H1 (cell line): ENCODE measurements around the gene KLK1. TPM values are rescaled to one million over a fixed set of nuclear protein-coding genes. Genes with fewer than 3 reads are reported as not detected.

Source experiments
- CTCF ChIA-PET: fragments of 300-600 bp; sonication (Branson Sonifier 250); formaldehyde crosslinking; loops from one replicate; lab custom pipeline; 2021; ENCODE audit not compliant: partially characterized antibody; lab: Charles Lee
- POLR2A ChIA-PET: fragments of 300-600 bp; sonication (Branson Sonifier 250); formaldehyde crosslinking; loops from one replicate; lab custom pipeline; 2021; ENCODE audit warnings: inconsistent platforms; ENCODE audit not compliant: partially characterized antibody; lab: Charles Lee
- DNase-seq, 2 experiments: peaks; one replicate each; pipeline versions ENCODE4 v3.0.0 to v3.0.0-alpha.2; 2010 to 2022; ENCODE audit warnings: low spot score in 2 of 2, low read depth in 1 of 2, mixed read lengths in 1 of 2
- FAIRE-seq: peaks from 2 replicates; lab custom pipeline; 2011; peaks lifted over from hg19 to GRCh38; lab: Jason Lieb, UNC
- H2AFZ ChIP-seq: 2 replicates; pipeline ENCODE4 v1.8.1; 2012; ENCODE audit warnings: low read length, inconsistent platforms
- H2AK5ac ChIP-seq: 2 replicates; pipeline ENCODE4 v1.6.1; 2013; ENCODE audit warnings: low read depth, low read length
- H2BK120ac ChIP-seq: replicated peaks from 2 replicates; pipeline ENCODE3; 2013; ENCODE audit warnings: low read depth, low read length, inconsistent platforms
- H2BK12ac ChIP-seq: 2 replicates; pipeline ENCODE4 v1.6.1; 2013; ENCODE audit warnings: low read depth, low read length
- H2BK15ac ChIP-seq: 2 replicates; pipeline ENCODE4 v1.6.1; 2013; ENCODE audit warnings: low read length
- H2BK20ac ChIP-seq: 2 replicates; pipeline ENCODE4 v1.6.1; 2013; ENCODE audit warnings: low read length
- H2BK5ac ChIP-seq: 2 replicates; pipeline ENCODE4 v1.6.1; 2013; ENCODE audit warnings: low read depth, low read length
- H3K14ac ChIP-seq: 2 replicates; pipeline ENCODE4 v1.6.1; 2013; ENCODE audit warnings: inconsistent platforms; ENCODE audit not compliant: insufficient read length
- H3K18ac ChIP-seq: 2 replicates; pipeline ENCODE4 v1.6.1; 2013; ENCODE audit warnings: low read length; ENCODE audit errors: extremely low read depth
- H3K23ac ChIP-seq: 2 replicates; pipeline ENCODE4 v1.6.1; 2013; ENCODE audit warnings: inconsistent platforms; ENCODE audit not compliant: insufficient read length
- H3K23me2 ChIP-seq: 2 replicates; pipeline ENCODE4 v1.6.1; 2013; ENCODE audit warnings: low read depth, low read length
- H3K27ac ChIP-seq: 2 replicates; pipeline ENCODE4 v1.6.1; 2011; ENCODE audit warnings: low read depth, low read length, inconsistent platforms
- H3K27me3 ChIP-seq, 4 experiments: replicated peaks in 1 of 4; 1 replicate in 1 of 4; 2 replicates in 3 of 4; pipeline versions ENCODE4 v1.6.1 to v1.8.1; 2011 to 2013; ENCODE audit warnings: low read length in 3 of 4, mild to moderate bottlenecking in 3 of 4, inconsistent platforms in 2 of 4, mixed read lengths in 2 of 4, moderate library complexity in 1 of 4; ENCODE audit not compliant: control insufficient read depth in 3 of 4, insufficient read depth in 3 of 4; ENCODE audit errors: extremely low read depth in 1 of 4
- H3K36me3 ChIP-seq, 4 experiments: 2 replicates each; pipeline versions ENCODE4 v1.6.1 to v1.8.1; 2011 to 2013; ENCODE audit warnings: mild to moderate bottlenecking in 4 of 4, low read length in 3 of 4, moderate library complexity in 2 of 4, control low read depth in 1 of 4, inconsistent platforms in 1 of 4; ENCODE audit not compliant: insufficient read depth in 4 of 4, control insufficient read depth in 2 of 4
- H3K4ac ChIP-seq: replicated peaks from 2 replicates; pipeline ENCODE3; 2013; ENCODE audit warnings: low read length, low read depth, mixed read lengths, inconsistent platforms; ENCODE audit not compliant: insufficient read length
- H3K4me1 ChIP-seq, 4 experiments: replicated peaks in 1 of 4; 1 replicate in 1 of 4; 2 replicates in 3 of 4; pipeline versions ENCODE4 v1.6.1 to v1.8.1; 2011 to 2013; ENCODE audit warnings: low read length in 3 of 4, inconsistent platforms in 2 of 4, mixed read lengths in 1 of 4; ENCODE audit not compliant: insufficient read depth in 4 of 4, control insufficient read depth in 3 of 4
- H3K4me2 ChIP-seq, 2 experiments: 2 replicates each; pipeline versions ENCODE4 v1.6.1 to v1.8.1; 2011 to 2013; ENCODE audit warnings: low read depth in 2 of 2, low read length in 2 of 2, control low read depth in 1 of 2, inconsistent platforms in 1 of 2, mild to moderate bottlenecking in 1 of 2; ENCODE audit not compliant: insufficient read depth in 1 of 2
- H3K4me3 ChIP-seq, 4 experiments: fragments of 200-600, 300-600 bp in 1 of 4; sonication (generic), shearing (Covaris generic), sonication (Bioruptor Twin) in 1 of 4; 2 replicates each; pipeline versions ENCODE4 v1.5.1 to v1.8.1; 2011 to 2016; ENCODE audit warnings: low read length in 4 of 4, low read depth in 3 of 4, control low read depth in 2 of 4, inconsistent platforms in 2 of 4, mild to moderate bottlenecking in 2 of 4, mixed read lengths in 1 of 4, moderate library complexity in 1 of 4; ENCODE audit not compliant: insufficient read depth in 2 of 4; ENCODE audit errors: extremely low read depth in 1 of 4
- H3K56ac ChIP-seq: replicated peaks from 2 replicates; pipeline ENCODE3; 2013; ENCODE audit warnings: low read depth, mild to moderate bottlenecking, mixed read lengths, low read length, inconsistent platforms; ENCODE audit not compliant: insufficient read length
- H3K79me1 ChIP-seq: 2 replicates; pipeline ENCODE4 v1.6.1; 2013; ENCODE audit warnings: low read depth, low read length, control low read depth
- H3K79me2 ChIP-seq, 2 experiments: 2 replicates each; pipeline versions ENCODE4 v1.6.1 to v1.8.1; 2012 to 2013; ENCODE audit warnings: low read length in 2 of 2, mild to moderate bottlenecking in 2 of 2, inconsistent platforms in 1 of 2; ENCODE audit not compliant: insufficient read depth in 2 of 2, control insufficient read depth in 1 of 2
- H3K9ac ChIP-seq, 4 experiments: replicated peaks in 1 of 4; 1 replicate in 1 of 4; 2 replicates in 3 of 4; pipeline versions ENCODE4 v1.6.1 to v1.8.1; 2011 to 2013; ENCODE audit warnings: low read depth in 3 of 4, low read length in 3 of 4, control low read depth in 2 of 4, mild to moderate bottlenecking in 2 of 4, moderate library complexity in 2 of 4, inconsistent platforms in 1 of 4; ENCODE audit errors: extremely low read depth in 1 of 4
- H3K9me3 ChIP-seq, 2 experiments: 2 replicates each; pipeline versions ENCODE4 v1.6.1 to v1.8.1; 2012 to 2013; ENCODE audit warnings: mild to moderate bottlenecking in 2 of 2, moderate library complexity in 2 of 2, control low read depth in 1 of 2, inconsistent platforms in 1 of 2, low read depth in 1 of 2, low read length in 1 of 2, mixed read lengths in 1 of 2; ENCODE audit not compliant: insufficient read depth in 2 of 2
- H4K20me1 ChIP-seq, 2 experiments: replicated peaks in 1 of 2; 2 replicates each; pipeline versions ENCODE3 to v1.8.1; 2011 to 2013; ENCODE audit warnings: inconsistent platforms in 2 of 2, low read length in 2 of 2, mild to moderate bottlenecking in 1 of 2; ENCODE audit not compliant: insufficient read depth in 2 of 2, control insufficient read depth in 1 of 2
- H4K5ac ChIP-seq: 2 replicates; pipeline ENCODE4 v1.6.1; 2013; ENCODE audit warnings: low read length, low read depth, mixed read lengths, inconsistent platforms; ENCODE audit not compliant: insufficient read length
- H4K8ac ChIP-seq: 2 replicates; pipeline ENCODE4 v1.8.0; 2013; ENCODE audit warnings: mild to moderate bottlenecking, moderate library complexity, low read length, inconsistent platforms; ENCODE audit not compliant: insufficient read depth; ENCODE audit errors: extremely low read depth
- H4K91ac ChIP-seq: replicated peaks from 2 replicates; pipeline ENCODE3; 2013; ENCODE audit warnings: low read length, mixed read lengths, inconsistent platforms; ENCODE audit not compliant: insufficient read length
- WGBS, 2 experiments: shearing (Covaris generic) in 1 of 2; methylation state at CpG; one replicate each; pipeline versions ENCODE4 v1.1.6 to v1.1.7; 2013 to 2015; ENCODE audit warnings: low lambda C conversion rate in 2 of 2, mixed read lengths in 2 of 2, inconsistent platforms in 1 of 2, low coverage in 1 of 2, missing lambda C conversion rate in 1 of 2; ENCODE audit not compliant: insufficient replicate concordance in 2 of 2, insufficient coverage in 1 of 2, insufficient read length in 1 of 2; ENCODE audit errors: extremely low coverage in 1 of 2, missing lambda C conversion rate in 1 of 2; 5-methylcytosine and 5-hydroxymethylcytosine counted together
- polyA plus RNA-seq, 7 experiments: library from polyadenylated mRNA; depleted of rRNA in 3 of 7; stranded (reverse) in 5 of 7; unstranded in 2 of 7; fragments of >200 nt in 5 of 7; fragments of 200-250 nt in 2 of 7; gene quantifications; 1 replicate in 5 of 7; 2 replicates in 1 of 7; 4 replicates in 1 of 7; pipeline versions ENCODE4 v1.2.1 to v1.2.3, GENCODE V29; 2011 to 2013; ENCODE audit warnings: missing spikeins in 2 of 7, mixed read lengths in 2 of 7
- total RNA-seq: library from RNA; stranded (reverse); fragmentation: NEBNext Ultra II Directional; extraction: Animal tissue kit (Norgen Biotek cat#: 25700); gene quantifications from 2 replicates; pipeline ENCODE4 v1.2.1, GENCODE V29; 2021

KLK1 gene
- total and polyA plus RNA-seq, 2 of the 8 experiments (the other 6 are each of a cell fraction or from before 2014, with no cell fraction given), result 3.4 to 4.0 TPM

GRCh38 chr19:50818859-50819472, 4.6 kb downstream of the KLK1 start:
- peak overlapping the region; percentile 81 to 94; a peak in 3 of 4 replicates for H3K4me2 ChIP-seq

More at GRCh38 chr19:50818859-50819472, 4.6 kb downstream of the KLK1 start:
- Histone ChIP-seq H3K14ac (no peak overlapping the region), H3K23me2 (peaks cover 17% of the 10 kb centered on the region), H3K79me1 (no peaks in the 10 kb centered on the region), H3K9me3 (no peaks in the 10 kb centered on the region), H2BK20ac (no peak overlapping the region), H3K4me1 (peaks cover 5 to 26% (median 20%) of the 10 kb centered on the region in 4 experiments), H3K27ac (no peak overlapping the region), H3K4ac (no peak overlapping the region), H3K36me3 (no peaks in the 10 kb centered on the region), H2BK15ac (no peak overlapping the region), H2BK5ac (no peak overlapping the region), H4K20me1 (peaks cover 0 to 2% of the 10 kb centered on the region in 2 experiments), H4K8ac (peak overlapping the region; percentile 29; the same call in 1 of the 2 replicates), H3K27me3 (peaks cover 9 to 37% (median 33%) of the 10 kb centered on the region in 4 experiments), H3K79me2 (no peaks in the 10 kb centered on the region), H2AK5ac (no peak overlapping the region), H3K9ac (no peak overlapping the region), H2BK12ac (peak overlapping the region; percentile 50; the same call in 1 of the 2 replicates), H4K5ac (no peak overlapping the region), H3K23ac (no peak overlapping the region), H3K4me3 (peak overlapping the region in 1 of 4 experiments; percentile 83; a peak in 1 of 8 replicates), H4K91ac (no peak overlapping the region), H3K56ac (no peak overlapping the region), H2AFZ (no peak overlapping the region), H2BK120ac (no peak overlapping the region), H3K18ac (no peak overlapping the region)
- 89% methylated on average over 11 of the region's 12 CpGs; no CpG with 5 or more reads in 1 of the 2 experiments for WGBS, 2 experiments
- ChIA-PET POLR2A (interaction anchor here (1.6 to 14.4 kb wide), 2 partner anchors 13 to 21 kb away, joined by 6 to 275 read pairs; no protein-coding TSS in a partner anchor), CTCF (interaction anchor here (1.7 to 2.1 kb wide), 2 partner anchors 11 to 103 kb away, joined by 5 to 6 read pairs; no protein-coding TSS in a partner anchor)
- DNase-seq (no peak), FAIRE-seq (no peak)
